ENCODE measurements around the gene ALKBH6. TPM values are rescaled to one million over a fixed set of nuclear protein-coding genes. Genes with fewer than 3 reads are reported as not detected.
A peak's percentile ranks its signal among the peaks of the same experiment; 100 is the strongest.
"Not testable (repeated sequence)": the region's sequence is repeated elsewhere in the genome, so short reads cannot be mapped to it uniquely, and the experiment has no call there.

Gene ALKBH6
- total and polyA plus RNA-seq, 9 donors, result 7.8 to 12.1 (median 9.8) TPM

DNA sequence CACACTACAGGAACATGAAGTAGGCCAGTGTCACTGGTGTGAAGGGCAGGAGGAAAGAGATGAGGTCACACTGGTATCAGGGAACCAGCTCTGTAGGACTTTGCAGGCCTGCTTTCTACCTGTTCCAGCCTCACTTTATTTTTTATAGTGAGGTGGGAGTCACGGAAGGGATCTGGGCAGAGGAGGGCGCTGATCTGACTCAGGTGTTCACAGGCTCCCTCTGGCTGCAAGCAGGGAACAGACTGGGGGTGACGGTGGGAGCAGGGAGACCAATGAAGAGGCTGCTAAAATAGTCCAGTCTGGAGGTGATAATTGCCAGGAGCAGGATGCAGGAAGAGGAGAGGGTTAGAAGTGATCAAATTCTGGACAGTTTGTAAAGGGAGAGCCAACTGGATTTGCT, 37.2 kb upstream of the ALKBH6 start:
- peaks cover 18% of the 10 kb centered on the region for H3K4me1 ChIP-seq (ENCODE audit: control insufficient read depth, insufficient read depth, low read length)
- H3K36me3 ChIP-seq (ENCODE audit: control insufficient read depth, insufficient read depth, low read length), result no peaks in the 10 kb centered on the region
- no peak overlapping the region for H3K4me3 ChIP-seq (ENCODE audit: low read length)
- no peak overlapping the region for H3K27ac ChIP-seq (ENCODE audit: low read length)
- no peaks in the 10 kb centered on the region for H3K27me3 ChIP-seq (ENCODE audit: control insufficient read depth, insufficient read depth, low read length)
- WGBS (ENCODE audit: insufficient coverage), result 51% methylated on average over 2 of the region's 3 CpGs
- no peaks in the 10 kb centered on the region for H3K9me3 ChIP-seq (replicated peaks; ENCODE audit: control insufficient read depth, low read depth, low read length)
- no peak for DNase-seq

DNA sequence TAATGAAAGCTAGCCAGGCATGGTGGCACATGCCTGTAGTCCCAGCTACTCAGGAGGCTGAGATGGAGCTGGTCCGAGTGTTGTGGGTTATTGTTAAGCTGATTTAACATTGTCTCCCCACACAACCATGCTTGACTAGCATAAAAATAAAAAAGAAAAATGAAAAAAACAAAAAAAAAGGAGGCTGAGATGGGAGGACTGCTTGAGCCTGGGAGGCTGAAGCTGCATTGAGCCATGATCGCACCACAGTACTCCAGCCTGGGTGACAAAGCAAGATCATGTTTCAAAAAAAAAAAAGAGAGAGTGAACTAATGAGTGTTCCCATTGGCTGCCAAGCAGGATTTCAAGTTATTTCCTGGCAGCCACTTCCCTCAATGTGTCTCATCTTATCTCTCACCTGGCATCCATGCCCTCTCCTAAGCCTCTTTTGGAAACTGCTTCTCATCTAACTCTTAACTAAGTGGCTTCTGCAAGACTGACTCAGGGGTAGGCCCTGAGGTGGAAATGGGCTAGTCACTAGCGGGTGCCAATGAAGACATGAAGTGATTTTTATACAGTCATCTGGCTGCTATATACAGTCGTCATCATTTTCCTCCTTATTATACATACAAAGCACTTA, 35.2 kb upstream of the ALKBH6 start:
- Histone ChIP-seq H3K4me1 (ENCODE audit: control insufficient read depth, insufficient read depth, low read length) (peaks cover 5% of the 10 kb centered on the region), H3K36me3 (ENCODE audit: control insufficient read depth, insufficient read depth, low read length) (no peaks in the 10 kb centered on the region), H3K27me3 (ENCODE audit: control insufficient read depth, insufficient read depth, low read length) (no peaks in the 10 kb centered on the region), H3K9me3 (replicated peaks; ENCODE audit: control insufficient read depth, low read depth, low read length) (no peaks in the 10 kb centered on the region), H3K4me3 (ENCODE audit: low read length) (no peak overlapping the region), H3K27ac (ENCODE audit: low read length) (no peak overlapping the region)
- DNase-seq, result no peak
- 80% methylated on average over 1 of the region's 4 CpGs for WGBS (ENCODE audit: insufficient coverage)

- DNase-seq, result no peak
- no peaks in the 10 kb centered on the region for H3K36me3 ChIP-seq (ENCODE audit: control insufficient read depth, insufficient read depth, low read length)
- peaks cover under 1% of the 10 kb centered on the region for H3K4me1 ChIP-seq (ENCODE audit: control insufficient read depth, insufficient read depth, low read length)
- H3K9me3 ChIP-seq (replicated peaks; ENCODE audit: control insufficient read depth, low read depth, low read length), result no peaks in the 10 kb centered on the region
- H3K27ac ChIP-seq (ENCODE audit: low read length), result no peak overlapping the region
- no peak overlapping the region for H3K4me3 ChIP-seq (ENCODE audit: low read length)
- H3K27me3 ChIP-seq (ENCODE audit: control insufficient read depth, insufficient read depth, low read length), result no peaks in the 10 kb centered on the region
These were observed 33.8 kb upstream of the ALKBH6 start for GRCh38 chr19:36047835-36048234.

- Histone ChIP-seq H3K36me3 (ENCODE audit: control insufficient read depth, insufficient read depth, low read length) (no peaks in the 10 kb centered on the region), H3K27ac (ENCODE audit: low read length) (no peak overlapping the region), H3K27me3 (ENCODE audit: control insufficient read depth, insufficient read depth, low read length) (no peaks in the 10 kb centered on the region), H3K9me3 (replicated peaks; ENCODE audit: control insufficient read depth, low read depth, low read length) (no peaks in the 10 kb centered on the region), H3K4me1 (ENCODE audit: control insufficient read depth, insufficient read depth, low read length) (no peaks in the 10 kb centered on the region), H3K4me3 (ENCODE audit: low read length) (no peak overlapping the region)
- WGBS (ENCODE audit: insufficient coverage), result 83% methylated on average over 4 of the region's 5 CpGs
- no peak for DNase-seq
These were observed 32.5 kb upstream of the ALKBH6 start for GRCh38 chr19:36046443-36047050.

- H3K9me3 ChIP-seq (replicated peaks; ENCODE audit: control insufficient read depth, low read depth, low read length), result no peaks in the 10 kb centered on the region
- no peaks in the 10 kb centered on the region for H3K27me3 ChIP-seq (ENCODE audit: control insufficient read depth, insufficient read depth, low read length)
- peaks cover 6% of the 10 kb centered on the region for H3K36me3 ChIP-seq (ENCODE audit: control insufficient read depth, insufficient read depth, low read length)
- H3K27ac ChIP-seq (ENCODE audit: low read length), result no peak overlapping the region
- no CpG with 5 or more reads among the region's 2 CpGs for WGBS (ENCODE audit: insufficient coverage)
- H3K4me1 ChIP-seq (ENCODE audit: control insufficient read depth, insufficient read depth, low read length), result no peaks in the 10 kb centered on the region
- H3K4me3 ChIP-seq (ENCODE audit: low read length), result no peak overlapping the region
- DNase-seq, result no peak
These were observed 29.9 kb upstream of the ALKBH6 start for GRCh38 chr19:36043952-36044351.

- H3K36me3 ChIP-seq (ENCODE audit: control insufficient read depth, insufficient read depth, low read length), result peaks cover 6% of the 10 kb centered on the region
- 33% methylated on average over 2 of the region's 3 CpGs for WGBS (ENCODE audit: insufficient coverage)
- no peak for DNase-seq
- no peak overlapping the region for H3K27ac ChIP-seq (ENCODE audit: low read length)
- no peaks in the 10 kb centered on the region for H3K9me3 ChIP-seq (replicated peaks; ENCODE audit: control insufficient read depth, low read depth, low read length)
- no peaks in the 10 kb centered on the region for H3K4me1 ChIP-seq (ENCODE audit: control insufficient read depth, insufficient read depth, low read length)
- H3K27me3 ChIP-seq (ENCODE audit: control insufficient read depth, insufficient read depth, low read length), result no peaks in the 10 kb centered on the region
- no peak overlapping the region for H3K4me3 ChIP-seq (ENCODE audit: low read length)
These were observed 27.8 kb upstream of the ALKBH6 start for GRCh38 chr19:36041831-36042230.

- WGBS (ENCODE audit: insufficient coverage), result 100% methylated on average over 3 of the region's 6 CpGs
- H3K36me3 ChIP-seq (ENCODE audit: control insufficient read depth, insufficient read depth, low read length); H3K27ac ChIP-seq (ENCODE audit: low read length); H3K9me3 ChIP-seq (replicated peaks; ENCODE audit: control insufficient read depth, low read depth, low read length); H3K4me3 ChIP-seq (ENCODE audit: low read length); DNase-seq; H3K27me3 ChIP-seq (ENCODE audit: control insufficient read depth, insufficient read depth, low read length); H3K4me1 ChIP-seq (ENCODE audit: control insufficient read depth, insufficient read depth, low read length): not testable (repeated sequence)
These were observed 27.1 kb upstream of the ALKBH6 start for GRCh38 chr19:36041092-36041491.

- H3K36me3 ChIP-seq (ENCODE audit: control insufficient read depth, insufficient read depth, low read length), result peaks cover 6% of the 10 kb centered on the region
- no peaks in the 10 kb centered on the region for H3K27me3 ChIP-seq (ENCODE audit: control insufficient read depth, insufficient read depth, low read length)
- no CpG with 5 or more reads among the region's 6 CpGs for WGBS (ENCODE audit: insufficient coverage)
- H3K9me3 ChIP-seq (replicated peaks; ENCODE audit: control insufficient read depth, low read depth, low read length), result no peaks in the 10 kb centered on the region
- H3K4me1 ChIP-seq (ENCODE audit: control insufficient read depth, insufficient read depth, low read length), result no peaks in the 10 kb centered on the region
- DNase-seq, result no peak
- no peak overlapping the region for H3K27ac ChIP-seq (ENCODE audit: low read length)
- no peak overlapping the region for H3K4me3 ChIP-seq (ENCODE audit: low read length)
These were observed 26.5 kb upstream of the ALKBH6 start for GRCh38 chr19:36040495-36040894.

GRCh38 chr19:36032251-36033104, 18.5 kb upstream of the ALKBH6 start, which contains the start of gene CLIP3:
Gene CLIP3, minus strand, starts transcription at chr19:36032873. Its CDS starts 516 bp downstream, at chr19:36032357.
- under 1% methylated on average over 31 of the region's 51 CpGs for WGBS (ENCODE audit: insufficient coverage)
- Histone ChIP-seq H3K9me3 (replicated peaks; ENCODE audit: control insufficient read depth, low read depth, low read length) (no peaks in the 10 kb centered on the region), H3K27ac (ENCODE audit: low read length) (no peak within 1 kb of the TSS), H3K36me3 (ENCODE audit: control insufficient read depth, insufficient read depth, low read length) (peaks cover 6% of the 10 kb centered on the region), H3K27me3 (ENCODE audit: control insufficient read depth, insufficient read depth, low read length) (no peaks in the 10 kb centered on the region), H3K4me1 (ENCODE audit: control insufficient read depth, insufficient read depth, low read length) (peaks cover 15% of the 10 kb centered on the region), H3K4me3 (ENCODE audit: low read length) (peak within 1 kb of the TSS; percentile 79)
- peak; percentile 90 for DNase-seq

DNA sequence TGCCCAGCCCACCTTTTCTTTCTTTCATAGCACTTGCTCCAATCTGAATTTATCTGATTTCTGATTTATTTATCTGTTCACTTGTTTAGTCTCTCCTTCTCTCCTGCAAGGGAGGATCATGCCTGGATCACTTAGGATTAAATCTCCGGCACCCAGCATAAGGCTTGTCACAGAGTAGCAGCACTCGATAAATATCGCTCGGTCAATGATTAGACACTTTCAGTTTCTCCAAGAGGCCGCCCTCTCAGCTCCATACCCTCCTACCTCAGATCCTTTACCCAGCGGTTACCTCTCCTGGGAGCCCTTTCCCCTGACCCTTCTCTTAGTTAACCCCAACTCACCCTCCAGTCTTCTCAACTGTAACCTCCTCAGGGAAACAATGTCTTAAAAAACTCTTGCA, 17.3 kb upstream of the ALKBH6 start:
- Histone ChIP-seq H3K4me3 (ENCODE audit: low read length) (no peak overlapping the region), H3K9me3 (replicated peaks; ENCODE audit: control insufficient read depth, low read depth, low read length) (no peaks in the 10 kb centered on the region), H3K36me3 (ENCODE audit: control insufficient read depth, insufficient read depth, low read length) (peaks cover 18% of the 10 kb centered on the region), H3K27me3 (ENCODE audit: control insufficient read depth, insufficient read depth, low read length) (no peaks in the 10 kb centered on the region), H3K27ac (ENCODE audit: low read length) (no peak overlapping the region), H3K4me1 (ENCODE audit: control insufficient read depth, insufficient read depth, low read length) (peaks cover 15% of the 10 kb centered on the region)
- DNase-seq, result no peak
- 74% methylated on average over 6 of the region's 6 CpGs for WGBS (ENCODE audit: insufficient coverage)
